ENCODE data around the gene CEND1.

DNA sequence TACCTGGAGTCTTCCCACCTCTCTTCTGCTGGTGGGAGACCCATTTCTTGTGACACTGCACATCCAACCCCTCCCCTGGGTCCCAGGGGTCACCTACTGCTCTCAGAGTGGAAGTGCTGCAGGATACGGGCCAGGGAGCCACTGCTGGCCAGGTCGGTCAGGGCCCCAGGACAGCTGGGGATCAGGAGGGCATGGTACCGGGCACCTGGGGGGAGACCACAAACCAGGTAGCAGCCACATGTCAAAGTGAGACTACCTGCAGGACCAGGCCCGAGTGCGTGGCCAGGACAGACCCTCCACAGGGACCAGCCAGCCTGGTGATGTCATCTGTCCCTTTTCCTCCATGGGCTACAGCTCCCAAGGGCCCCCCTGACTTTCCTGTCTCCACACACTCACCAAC, 16.5 kb downstream of the CEND1 start:
- no peak for TF ChIP-seq YY1 (IDR thresholded peaks at IDR 0.05; ENCODE audit: insufficient read depth, insufficient read length)
- no peak for TF ChIP-seq ZNF274 (IDR thresholded peaks at IDR 0.05; ENCODE audit: low read depth, low read length)

All from NT2/D1 (cell line).